DMS 273 treated with DMSO at 0.1 percent for 48 hours (cell line): Measurements from ENCODE around the gene SOX12.

Experiments used
- DNase-seq: peaks from one replicate; lab custom pipeline; 2025; lab: John Stamatoyannopoulos, UW

The SOX12 gene

DNA sequence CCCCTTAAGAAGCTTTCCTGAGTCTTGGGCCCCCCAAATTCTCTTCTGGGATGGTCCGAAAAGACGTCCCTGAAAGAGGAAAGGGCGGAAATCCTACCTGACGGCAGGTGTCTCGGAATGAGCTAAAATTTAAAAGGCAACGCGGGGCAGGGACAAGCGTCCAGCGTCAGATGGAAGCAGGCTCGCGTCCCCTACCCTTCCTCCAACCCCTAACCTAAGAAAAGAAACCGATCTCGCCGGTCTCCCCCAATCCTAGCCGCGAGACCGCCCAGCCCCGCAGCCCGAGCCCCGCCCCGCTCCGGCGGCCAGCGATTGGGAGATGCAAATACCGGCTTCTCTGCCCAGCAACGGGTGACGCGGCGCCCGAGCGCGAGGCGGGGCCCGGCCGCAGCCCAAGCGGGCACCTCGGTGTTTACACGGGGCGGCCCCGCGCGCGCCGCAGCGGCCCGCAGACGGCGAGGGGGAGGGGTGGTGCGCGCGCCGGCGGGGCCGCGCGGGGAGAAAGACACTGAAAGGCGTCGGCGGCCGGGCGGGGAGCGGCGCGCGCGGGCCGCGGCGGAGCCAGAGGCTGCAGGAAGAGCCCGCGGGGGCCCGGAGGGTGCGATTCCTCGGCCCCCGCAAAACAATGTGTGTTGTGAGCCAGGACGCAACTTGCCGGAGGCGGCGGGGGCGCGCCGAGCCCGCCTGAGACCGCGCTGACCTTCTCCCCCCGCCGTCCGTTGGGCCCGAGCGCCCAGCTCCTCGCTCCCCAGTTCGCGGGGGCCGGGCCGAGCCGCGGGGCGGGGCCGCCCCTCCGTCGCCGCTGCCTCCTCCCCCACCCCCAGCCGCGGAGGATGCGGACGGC is at the start of gene SOX12:
TSS of gene SOX12 (plus strand) at position 508 of the 844 bp plus-strand sequence. CDS start 373 bp downstream, outside the sequence.
- peak; percentile 92 for DNase-seq

GRCh38 chr20:275791-276190 is 49.6 kb upstream of the SOX12 start:
- DNase-seq, result no peak

- DNase-seq, result no peak
These were observed 48.5 kb upstream of the SOX12 start for GRCh38 chr20:276620-277495.

GRCh38 chr20:277496-277781 is 47.9 kb upstream of the SOX12 start:
- no peak for DNase-seq

- DNase-seq, result no peak
These were observed 47.2 kb upstream of the SOX12 start for GRCh38 chr20:278181-278580.

DNA sequence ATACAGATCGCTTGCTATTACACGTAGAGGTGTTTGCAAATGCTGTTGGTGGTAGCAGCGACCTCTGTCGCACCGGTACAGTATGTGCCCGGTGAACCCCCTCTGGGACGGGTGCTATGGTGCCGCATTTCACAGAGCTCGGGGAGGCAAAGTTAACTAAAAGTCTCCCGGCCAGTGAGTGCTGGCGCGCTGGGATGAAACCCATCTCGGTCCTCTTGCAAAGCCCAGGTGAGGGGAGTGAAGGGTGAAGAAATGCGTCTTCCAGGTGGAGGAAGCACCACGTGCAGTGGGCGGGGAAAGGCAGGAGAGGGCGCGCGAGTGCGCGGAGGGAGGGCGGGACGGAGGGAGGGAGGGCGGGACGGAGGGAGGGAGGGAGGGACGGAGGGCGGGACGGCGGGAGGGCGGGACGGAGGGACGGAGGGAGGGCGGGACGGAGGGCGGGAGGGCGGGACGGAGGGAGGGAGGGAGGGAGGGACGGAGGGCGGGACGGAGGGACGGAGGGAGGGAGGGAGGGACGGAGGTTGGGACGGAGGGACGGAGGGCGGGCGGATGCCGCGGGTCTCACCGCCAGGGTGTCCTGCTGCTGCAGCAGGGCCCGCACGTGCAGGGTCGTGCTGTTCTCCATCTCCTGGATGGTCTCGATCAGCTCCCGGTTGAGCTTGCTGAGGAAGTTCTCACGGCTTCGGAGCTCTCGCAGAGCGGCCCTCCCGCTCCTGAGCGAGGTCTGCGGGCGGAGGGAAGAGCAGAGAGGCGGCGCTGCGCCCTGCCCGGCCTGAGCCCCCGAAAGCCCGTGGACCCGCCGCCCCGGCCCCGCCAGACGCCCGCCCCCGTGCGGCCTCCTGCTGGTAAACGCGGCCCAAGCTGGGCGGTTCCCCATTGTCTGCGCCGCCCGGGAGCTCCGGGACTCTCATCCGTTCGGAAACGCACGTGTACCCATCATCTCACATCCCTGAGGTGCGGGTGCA is 46.5 kb upstream of the SOX12 start:
- DNase-seq, result no peak

GRCh38 chr20:284172-284571 is 41.2 kb upstream of the SOX12 start:
- no peak for DNase-seq

GRCh38 chr20:286508-286907 is 38.8 kb upstream of the SOX12 start:
- DNase-seq, result no peak

DNA sequence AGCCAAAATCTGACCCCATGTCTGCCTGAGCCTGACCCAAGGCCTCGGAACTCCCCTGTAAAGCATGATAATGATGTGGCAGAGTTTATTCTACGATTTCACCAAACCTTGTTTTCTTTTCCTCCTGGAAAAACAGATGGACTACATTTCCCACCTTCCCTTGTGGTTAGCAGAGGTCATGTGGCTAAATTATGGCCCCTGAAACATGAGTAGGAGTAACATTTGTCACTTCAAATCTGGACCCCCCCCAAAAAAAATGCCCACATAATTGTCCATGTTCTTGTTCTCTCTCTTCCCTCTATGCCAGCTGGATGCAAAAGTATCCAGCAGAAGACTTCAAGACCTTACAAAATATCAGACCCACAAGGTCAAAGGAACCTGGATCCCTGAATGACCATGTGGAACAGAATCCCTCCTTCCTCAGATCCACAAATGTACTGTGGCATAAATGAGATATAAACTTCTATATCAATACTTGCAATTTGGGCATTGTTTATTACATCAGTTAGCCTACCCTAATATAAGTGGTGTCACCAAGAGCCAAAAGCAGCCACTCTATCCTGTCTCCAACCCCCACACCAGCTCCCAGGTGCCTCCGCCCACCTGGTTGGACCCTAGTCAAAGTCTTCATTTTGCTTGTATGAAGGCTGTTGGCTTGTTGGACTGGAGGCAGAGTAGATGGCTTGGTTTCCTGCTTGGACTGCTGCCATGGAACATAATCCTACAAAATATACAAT is 36.2 kb upstream of the SOX12 start:
- no peak for DNase-seq

DNA sequence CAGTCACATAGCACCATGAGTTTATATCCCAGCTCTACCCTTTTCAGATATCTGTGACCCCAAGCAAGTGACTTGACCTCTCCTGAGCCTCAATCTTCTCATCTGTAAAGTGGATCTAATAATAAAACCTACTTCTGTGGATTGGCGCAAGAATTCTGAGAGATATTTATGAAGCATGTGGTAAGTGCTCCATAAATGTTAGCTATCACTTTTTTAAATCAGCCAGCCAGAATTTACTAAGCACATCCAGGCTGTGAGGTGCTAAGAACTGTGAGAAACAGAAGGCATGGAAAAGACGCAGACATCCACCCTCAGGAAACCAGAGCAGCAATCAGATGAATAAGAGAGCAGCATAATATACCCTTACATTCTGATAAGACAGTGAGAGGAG is 35.7 kb upstream of the SOX12 start:
- DNase-seq, result no peak

- peak; percentile 93 for DNase-seq
These were observed 35.1 kb upstream of the SOX12 start, which contains the start of gene C20orf96 for GRCh38 chr20:290084-290831. Gene C20orf96 (minus strand): TSS chr20:290750. CDS start chr20:290610, 140 bp downstream.

DNA sequence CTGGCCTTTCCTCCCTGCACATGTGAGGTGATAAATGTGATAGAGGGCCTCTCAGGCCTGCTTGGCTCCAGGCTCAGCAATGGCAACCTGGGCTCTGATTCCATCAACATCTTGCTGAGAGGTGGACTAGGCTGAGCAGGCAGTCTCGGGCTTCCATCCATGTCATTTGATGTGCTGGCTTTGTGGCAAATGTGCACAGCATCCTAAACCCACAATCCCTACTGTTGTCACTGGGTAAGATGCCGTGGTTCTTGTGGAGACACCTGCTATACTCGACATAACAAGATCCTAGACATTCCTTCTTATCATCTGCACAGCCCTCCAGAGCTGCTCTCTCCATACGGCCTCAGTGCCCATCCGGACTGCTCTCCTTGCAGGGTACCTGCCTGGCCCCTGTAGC is 30.8 kb upstream of the SOX12 start:
- no peak for DNase-seq

- no peak for DNase-seq
These were observed 29.5 kb upstream of the SOX12 start for GRCh38 chr20:295804-296203.

GRCh38 chr20:297098-297924 is 28.0 kb upstream of the SOX12 start, which contains the start of gene ZCCHC3:
Gene ZCCHC3 (plus strand): TSS chr20:297570. CDS start chr20:297587, 17 bp downstream.
- DNase-seq, result peak; percentile 79

DNA sequence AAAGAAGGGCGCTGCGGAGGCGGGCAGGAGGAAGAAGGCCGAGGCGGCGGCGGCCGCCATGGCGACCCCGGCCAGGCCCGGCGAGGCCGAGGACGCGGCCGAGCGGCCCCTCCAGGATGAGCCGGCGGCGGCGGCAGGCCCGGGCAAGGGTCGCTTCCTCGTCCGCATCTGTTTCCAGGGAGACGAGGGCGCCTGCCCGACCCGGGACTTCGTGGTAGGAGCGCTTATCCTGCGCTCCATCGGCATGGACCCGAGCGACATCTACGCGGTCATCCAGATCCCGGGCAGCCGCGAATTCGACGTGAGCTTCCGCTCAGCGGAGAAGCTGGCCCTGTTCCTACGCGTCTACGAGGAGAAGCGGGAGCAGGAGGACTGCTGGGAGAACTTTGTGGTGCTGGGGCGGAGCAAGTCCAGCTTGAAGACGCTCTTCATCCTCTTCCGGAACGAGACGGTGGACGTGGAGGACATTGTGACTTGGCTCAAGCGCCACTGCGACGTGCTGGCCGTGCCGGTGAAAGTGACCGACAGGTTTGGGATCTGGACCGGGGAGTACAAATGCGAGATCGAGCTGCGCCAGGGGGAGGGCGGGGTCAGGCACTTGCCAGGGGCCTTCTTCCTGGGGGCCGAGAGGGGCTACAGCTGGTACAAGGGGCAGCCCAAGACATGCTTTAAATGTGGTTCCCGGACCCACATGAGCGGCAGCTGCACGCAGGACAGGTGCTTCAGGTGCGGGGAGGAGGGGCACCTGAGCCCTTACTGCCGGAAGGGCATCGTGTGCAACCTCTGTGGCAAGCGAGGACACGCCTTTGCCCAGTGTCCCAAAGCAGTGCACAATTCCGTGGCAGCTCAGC is 27.2 kb upstream of the SOX12 start:
- peak; percentile 11 for DNase-seq

DNA sequence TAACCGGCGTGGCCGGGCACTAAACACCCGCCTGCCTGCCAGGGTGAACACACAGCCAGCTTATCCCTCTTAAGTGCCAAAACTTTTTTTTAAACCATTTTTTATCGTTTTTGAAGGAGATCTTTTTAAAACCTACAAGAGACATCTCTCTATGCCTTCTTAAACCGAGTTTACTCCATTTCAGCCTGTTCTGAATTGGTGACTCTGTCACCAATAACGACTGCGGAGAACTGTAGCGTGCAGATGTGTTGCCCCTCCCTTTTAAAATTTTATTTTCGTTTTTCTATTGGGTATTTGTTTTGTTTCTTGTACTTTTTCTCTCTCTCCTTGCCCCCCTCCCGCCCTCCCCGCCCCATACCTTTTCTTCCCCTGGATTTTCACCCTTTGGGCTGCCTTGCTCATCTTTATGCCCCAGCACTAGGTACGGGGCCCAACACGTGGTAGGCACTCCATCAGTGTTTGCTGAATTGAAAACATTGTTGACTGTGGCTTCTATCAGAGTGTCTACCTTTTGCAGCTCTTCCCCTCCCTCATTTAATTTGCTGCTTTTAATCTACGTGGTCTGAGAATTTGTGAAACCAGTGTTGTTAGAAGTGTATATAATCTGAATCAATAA is 26.5 kb upstream of the SOX12 start:
- no peak for DNase-seq

DNA sequence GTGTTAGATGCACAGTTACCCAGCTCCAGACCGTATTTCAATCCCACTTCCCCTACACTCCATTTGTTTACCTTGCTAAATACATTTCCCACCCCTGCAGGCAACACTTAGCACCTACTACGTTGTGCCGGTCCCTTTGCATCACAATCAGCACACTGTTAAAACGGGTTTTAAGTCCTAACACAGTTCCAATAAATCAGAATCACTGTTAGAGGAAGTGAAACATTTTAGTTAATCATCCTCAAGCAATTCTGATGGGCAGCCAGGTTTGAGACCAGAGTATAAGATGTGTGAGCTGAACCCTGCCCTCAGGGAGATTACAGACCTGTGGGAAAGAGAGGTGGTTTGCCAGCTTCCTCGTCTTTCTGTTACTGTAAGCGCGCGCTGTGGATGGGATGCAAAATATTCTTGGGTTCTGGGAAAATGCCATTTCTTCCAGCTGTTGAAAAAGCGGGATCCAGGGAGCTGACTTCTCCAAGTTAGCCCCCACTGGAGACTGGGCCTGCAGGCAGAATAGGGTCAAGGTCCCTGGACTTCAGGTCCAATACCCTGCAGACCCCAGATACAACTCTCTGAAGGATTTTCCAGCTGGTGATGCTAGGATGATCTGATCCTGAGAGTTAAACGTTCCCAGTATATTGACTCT is 24.9 kb upstream of the SOX12 start:
- no peak for DNase-seq
